GM12878 (cell line): ENCODE data around the gene S100A9. TPM values are rescaled to one million over a fixed set of nuclear protein-coding genes. Genes with fewer than 3 reads are reported as not detected.

ENCODE experiments used
- ATAC-seq: fragments of 200-7000 bp; cut with Tn5 transposase; 3 replicates; pipeline ENCODE4 v1.9.1; 2020; ENCODE audit warnings: mild to moderate bottlenecking, moderate library complexity
- BruUV-seq: library from RNA; stranded (reverse); fragments of 400-500 nt; replicated peaks from 2 replicates; lab custom pipeline; 2021; lab: Mats Ljungman, UMichigan
- CTCF ChIA-PET: fragments of 300-600 bp; sonication (Branson Sonifier 250); formaldehyde crosslinking; extraction: SDS; loops from one replicate; lab custom pipeline; 2021; ENCODE audit warnings: inconsistent platforms; lab: Yijun Ruan, JAX
- POLR2A ChIA-PET: fragments of 350-600 bp; formaldehyde crosslinking; extraction: SDS; loops from one replicate; lab custom pipeline; 2021; ENCODE audit warnings: inconsistent platforms; lab: Charles Lee
- RAD21 ChIA-PET: fragments of 300-600 bp; sonication (Branson Sonifier 250); formaldehyde crosslinking; loops from one replicate; lab custom pipeline; 2023; ENCODE audit warnings: antibody characterized with exemption; ENCODE audit not compliant: unreplicated experiment; lab: Charles Lee
- SMC1A ChIA-PET: fragments of 300-600 bp; sonication (Branson Sonifier 250); formaldehyde crosslinking; loops from one replicate; lab custom pipeline; 2023; ENCODE audit not compliant: unreplicated experiment, uncharacterized antibody; lab: Charles Lee
- DNase-seq: peaks from one replicate; pipeline ENCODE4 v3.0.0-alpha.2; 2011; ENCODE audit warnings: low read depth, low spot score
- FAIRE-seq: peaks from 3 replicates; lab custom pipeline; 2011; peaks lifted over from hg19 to GRCh38; lab: Jason Lieb, UNC
- H2AFZ ChIP-seq: 2 replicates; pipeline ENCODE4 v1.6.0; 2011; ENCODE audit warnings: low read depth, low read length, control low read depth; ENCODE audit not compliant: control insufficient read depth
- H3K27ac ChIP-seq: 2 replicates; pipeline ENCODE4 v1.5.1; 2011; ENCODE audit warnings: control low read depth; ENCODE audit not compliant: control insufficient read depth, insufficient read depth
- H3K27me3 ChIP-seq, 2 experiments: replicated peaks in 1 of 2; 2 replicates each; pipeline versions ENCODE4 v1.6.0 to v1.6.1; 2011; ENCODE audit warnings: low read length in 1 of 2; ENCODE audit not compliant: control insufficient read depth in 2 of 2, insufficient read depth in 2 of 2
- H3K36me3 ChIP-seq, 2 experiments: 2 replicates each; pipeline ENCODE4 v1.5.1; 2011; ENCODE audit warnings: low read length in 1 of 2; ENCODE audit not compliant: control insufficient read depth in 2 of 2, insufficient read depth in 2 of 2
- H3K4me1 ChIP-seq: 2 replicates; pipeline ENCODE4 v1.6.1; 2011; ENCODE audit warnings: mild to moderate bottlenecking, low read length, moderate library complexity, mixed read lengths; ENCODE audit not compliant: control insufficient read depth, insufficient read depth
- H3K4me2 ChIP-seq: 2 replicates; pipeline ENCODE4 v1.6.0; 2011; ENCODE audit warnings: control low read depth; ENCODE audit not compliant: control insufficient read depth, insufficient read depth
- H3K4me3 ChIP-seq: fragments of 200-600 bp; sonication (generic); 2 replicates; pipeline ENCODE4 v1.5.1; 2016
- H3K79me2 ChIP-seq: 2 replicates; pipeline ENCODE4 v1.6.0; 2011; ENCODE audit warnings: low read length; ENCODE audit not compliant: control insufficient read depth, insufficient read depth
- H3K9ac ChIP-seq: 2 replicates; pipeline ENCODE4 v1.8.0; 2011; ENCODE audit warnings: low read length, control low read depth, mixed read lengths; ENCODE audit not compliant: control insufficient read depth, insufficient read depth
- H3K9me3 ChIP-seq: replicated peaks from 3 replicates; pipeline ENCODE4 v1.5.1; 2011; ENCODE audit warnings: mild to moderate bottlenecking, low read length; ENCODE audit not compliant: control insufficient read depth, insufficient read depth
- H4K20me1 ChIP-seq: 2 replicates; pipeline ENCODE4 v1.6.0; 2011; ENCODE audit not compliant: control insufficient read depth, insufficient read depth
- BCL3 ChIP-seq: IDR thresholded peaks from 2 replicates; pipeline ENCODE4 v1.6.1; 2011; ENCODE audit warnings: borderline replicate concordance, low read depth, mild to moderate bottlenecking, moderate library complexity, low read length; ENCODE audit not compliant: insufficient read depth, poor library complexity, severe bottlenecking
- E4F1 ChIP-seq: fragments of 450-650 bp; IDR thresholded peaks from 2 replicates; pipeline ENCODE4 v1.6.1; 2018; ENCODE audit warnings: borderline replicate concordance, mild to moderate bottlenecking; ENCODE audit not compliant: partially characterized antibody
- GATAD2B ChIP-seq: fragments of 450-650 bp; conservative IDR thresholded peaks from 2 replicates; pipeline ENCODE4 v1.6.1; 2017; ENCODE audit warnings: low read depth, mild to moderate bottlenecking, moderate library complexity
- MYC ChIP-seq: IDR thresholded peaks from 2 replicates; pipeline ENCODE4 v1.6.1; 2011; ENCODE audit warnings: mild to moderate bottlenecking, low read length, moderate library complexity, inconsistent platforms; ENCODE audit not compliant: insufficient read depth, insufficient replicate concordance, insufficient read length, severe bottlenecking
- RAD21 ChIP-seq: IDR thresholded peaks from 2 replicates; pipeline ENCODE4 v1.6.1; 2011; ENCODE audit warnings: mild to moderate bottlenecking, low read depth, low read length, moderate library complexity; ENCODE audit not compliant: insufficient read depth
- RCOR1 ChIP-seq: conservative IDR thresholded peaks from 2 replicates; pipeline ENCODE4 v1.6.1; 2012; ENCODE audit warnings: low read depth, low read length, improper control_type of control experiment
- SPI1 ChIP-seq: IDR thresholded peaks from 2 replicates; pipeline ENCODE4 v1.6.1; 2011; ENCODE audit warnings: low read depth, mild to moderate bottlenecking, low read length, moderate library complexity, borderline replicate concordance; ENCODE audit not compliant: insufficient read depth
- TCF3 ChIP-seq: IDR thresholded peaks from 2 replicates; pipeline ENCODE4 v1.6.1; 2012; ENCODE audit warnings: low read depth, mild to moderate bottlenecking, low read length, borderline replicate concordance; ENCODE audit not compliant: insufficient read depth
- ZBTB40 ChIP-seq: fragments of 450-650 bp; IDR thresholded peaks from 2 replicates; pipeline ENCODE4 v1.6.1; 2016; ENCODE audit warnings: mild to moderate bottlenecking, moderate library complexity, borderline replicate concordance
- ZNF622 ChIP-seq: fragments of 450-650 bp; IDR thresholded peaks from 2 replicates; pipeline ENCODE4 v1.6.1; 2017; ENCODE audit warnings: mild to moderate bottlenecking, inconsistent platforms
- whole genome bisulfite sequencing: methylation state at CpG from one replicate; pipeline ENCODE4 v1.1.6; 2016; ENCODE audit warnings: low lambda C conversion rate; ENCODE audit not compliant: insufficient replicate concordance, insufficient coverage; ENCODE audit errors: missing lambda C conversion rate; 5-methylcytosine and 5-hydroxymethylcytosine counted together
- in situ Hi-C: fragments of 300-500 bp; cut with MboI; formaldehyde crosslinking; loops from 9 replicates; pipeline ENCODE4 v1.14.3; 2018; ENCODE audit warnings: mixed read lengths
- intact Hi-C: fragments of 100-400 bp; cut with micrococcal nuclease; formaldehyde crosslinking; loops from one replicate; pipeline ENCODE4 v1.14.2; 2022; ENCODE audit not compliant: unreplicated experiment
- polyA plus RNA-seq, 11 experiments: library from polyadenylated mRNA; depleted of rRNA in 4 of 11; unstranded in 6 of 11; stranded (reverse) in 5 of 11; fragments of >200 nt; fragmentation: Nextera tagmentation in 4 of 11; fragmentation: Illumina TruSeq in 1 of 11; extraction: Ambion mirVana in 4 of 11; extraction: Trizol in 1 of 11; gene quantifications; 1 replicate in 1 of 11; 2 replicates in 10 of 11; pipeline versions ENCODE4 v1.2.1 to v1.2.3, GENCODE V29; 2011 to 2016; ENCODE audit warnings: inconsistent platforms in 2 of 11, missing spikeins in 2 of 11, low read depth in 1 of 11
- total RNA-seq, 4 experiments: library from RNA; depleted of rRNA in 3 of 4; stranded (reverse); fragments of >200 nt in 3 of 4; fragmentation: Illumina TruSeq in 1 of 4; extraction: Trizol in 1 of 4; gene quantifications; 2 replicates each; pipeline versions ENCODE4 v1.2.1 to v1.2.3, GENCODE V29; 2013 to 2021

The S100A9 gene
- total and polyA plus RNA-seq, 10 of the 15 experiments (the other 5 are each of a cell fraction or from before 2014, with no cell fraction given), result 0.22 to 1.7 (median 0.49) TPM; not detected in 3

- Histone ChIP-seq H4K20me1 (no peaks in the 10 kb centered on the region), H3K36me3 (no peaks in the 10 kb centered on the region), H3K4me3 (no peak overlapping the region), H2AFZ (no peak overlapping the region), H3K27me3 (no peaks in the 10 kb centered on the region), H3K4me2 (no peak overlapping the region), H3K79me2 (no peaks in the 10 kb centered on the region), H3K27ac (no peak overlapping the region), H3K4me1 (no peaks in the 10 kb centered on the region), H3K9me3 (no peaks in the 10 kb centered on the region), H3K9ac (no peak overlapping the region)
- ATAC-seq (no peak), DNase-seq (no peak), FAIRE-seq (no peak)
- ChIA-PET CTCF (interaction anchor here (1.7 kb wide), 1 partner anchor 14 kb away, joined by 6 read pairs; no protein-coding TSS in a partner anchor), SMC1A (no interaction called here), RAD21 (no interaction called here), POLR2A (no interaction called here)
- intact Hi-C loops (no loop called here), in situ Hi-C loops (no loop called here)
- BruUV-seq, result no TSS peak
- WGBS, result 0% methylated on average over 2 of the region's 2 CpGs
- no peak for TF ChIP-seq MYC
- TF ChIP-seq E4F1, result no peak
- TF ChIP-seq TCF3, result no peak
- no peak for TF ChIP-seq SPI1
- no peak for TF ChIP-seq RAD21
- no peak for TF ChIP-seq ZNF622
- TF ChIP-seq ZBTB40, result no peak
- no peak for TF ChIP-seq GATAD2B
- TF ChIP-seq BCL3, result no peak
- no peak for TF ChIP-seq RCOR1
These were observed 10.8 kb downstream of the S100A9 start for GRCh38 chr1:153368495-153368894.
